Anterior cingulate cortex (tissue), 58 donors: Measurements from ENCODE around the gene ANKS4B.
A peak's percentile ranks its signal among the peaks of the same experiment; 100 is the strongest.
"Not testable (repeated sequence)": the region's sequence is repeated elsewhere in the genome, so short reads cannot be mapped to it uniquely, and the experiment has no call there.

Experiments
- DNase-seq, 58 donors: peaks; one replicate each; lab custom pipeline; 2025; lab: John Stamatoyannopoulos, UW

The ANKS4B gene

DNA sequence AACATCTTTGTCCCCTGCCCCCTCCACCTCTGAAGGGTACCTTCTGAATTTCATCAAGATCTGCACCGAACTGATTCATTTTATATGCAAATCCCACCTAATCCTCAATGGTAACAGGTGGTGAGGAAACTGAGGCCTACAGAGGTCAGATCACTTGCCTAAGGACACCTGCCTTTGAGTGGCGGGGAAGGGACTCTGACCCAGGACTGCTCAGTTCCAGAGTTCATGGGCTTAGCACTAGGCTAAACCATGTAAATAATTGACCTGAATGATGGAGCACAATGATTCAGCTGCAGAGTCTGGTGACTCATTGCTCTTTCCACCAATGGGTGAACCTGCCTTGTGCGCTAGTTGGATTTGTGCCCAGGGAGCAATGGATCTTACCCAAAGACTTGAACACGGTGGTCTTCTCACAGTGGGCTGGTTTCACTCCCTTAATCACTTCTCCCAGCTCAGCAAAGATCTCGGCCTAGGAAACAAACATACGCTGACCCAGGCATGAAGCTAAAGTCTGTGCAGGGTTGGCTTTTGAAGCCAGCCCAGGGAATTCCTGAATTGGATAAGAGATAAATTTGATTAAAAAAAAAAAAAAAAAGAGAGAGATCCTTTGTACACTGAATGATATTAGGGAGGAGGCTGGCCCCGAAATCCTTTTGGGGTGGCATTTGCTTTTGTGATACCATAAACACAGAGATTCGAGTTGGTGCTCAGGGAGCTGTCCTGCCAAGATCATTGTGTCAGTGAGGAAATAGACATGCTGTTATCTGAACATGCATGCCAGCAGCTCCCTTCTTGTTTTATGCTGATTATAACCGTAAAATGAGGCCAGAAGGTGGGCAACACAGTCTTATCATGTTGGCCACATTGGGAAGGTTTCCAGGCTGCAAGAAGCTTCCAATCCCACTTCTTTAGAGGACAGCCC, 27.6 kb downstream of the ANKS4B start:
- DNase-seq: no peak

DNA sequence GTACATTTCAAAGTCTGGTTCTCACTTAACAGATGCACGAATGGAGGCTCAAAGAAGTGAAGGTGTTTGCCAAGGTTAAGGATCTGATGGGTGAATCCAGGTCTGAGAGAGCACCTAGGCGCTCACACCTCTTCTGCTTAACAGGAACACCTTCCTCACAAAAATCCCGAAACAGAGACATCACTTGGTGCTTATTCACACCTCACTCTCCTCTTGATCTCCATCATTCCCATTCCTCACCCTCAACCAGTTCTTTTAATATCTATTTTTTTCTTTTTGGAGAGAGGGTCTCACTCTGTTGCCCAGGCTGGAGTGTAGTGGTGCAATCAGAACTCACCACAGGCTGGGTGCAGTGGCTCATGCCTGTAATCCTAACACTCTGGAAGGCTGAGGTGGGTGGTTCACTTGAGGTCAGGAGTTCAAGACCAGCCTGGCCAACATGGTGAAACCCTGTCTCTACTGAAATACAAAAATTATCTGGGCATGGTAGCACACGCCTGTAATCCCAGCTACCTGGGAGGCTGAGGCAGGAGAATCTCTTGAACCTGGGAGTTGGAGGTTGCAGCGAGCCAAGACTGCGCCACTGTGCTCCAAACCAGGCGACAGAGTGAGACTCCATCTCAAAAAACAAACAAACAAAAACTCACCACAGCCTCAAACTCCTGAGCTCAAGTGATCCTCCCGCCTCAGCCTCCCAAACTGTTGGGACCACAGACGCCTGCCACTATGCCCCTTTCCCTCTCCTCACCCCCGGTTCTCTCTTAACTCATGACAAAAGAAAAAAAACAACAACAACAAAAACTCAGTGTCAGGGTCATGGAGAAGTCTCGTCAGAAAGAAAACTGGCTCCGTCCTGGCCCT, 29.5 kb downstream of the ANKS4B start:
- DNase-seq: no peak

DNA sequence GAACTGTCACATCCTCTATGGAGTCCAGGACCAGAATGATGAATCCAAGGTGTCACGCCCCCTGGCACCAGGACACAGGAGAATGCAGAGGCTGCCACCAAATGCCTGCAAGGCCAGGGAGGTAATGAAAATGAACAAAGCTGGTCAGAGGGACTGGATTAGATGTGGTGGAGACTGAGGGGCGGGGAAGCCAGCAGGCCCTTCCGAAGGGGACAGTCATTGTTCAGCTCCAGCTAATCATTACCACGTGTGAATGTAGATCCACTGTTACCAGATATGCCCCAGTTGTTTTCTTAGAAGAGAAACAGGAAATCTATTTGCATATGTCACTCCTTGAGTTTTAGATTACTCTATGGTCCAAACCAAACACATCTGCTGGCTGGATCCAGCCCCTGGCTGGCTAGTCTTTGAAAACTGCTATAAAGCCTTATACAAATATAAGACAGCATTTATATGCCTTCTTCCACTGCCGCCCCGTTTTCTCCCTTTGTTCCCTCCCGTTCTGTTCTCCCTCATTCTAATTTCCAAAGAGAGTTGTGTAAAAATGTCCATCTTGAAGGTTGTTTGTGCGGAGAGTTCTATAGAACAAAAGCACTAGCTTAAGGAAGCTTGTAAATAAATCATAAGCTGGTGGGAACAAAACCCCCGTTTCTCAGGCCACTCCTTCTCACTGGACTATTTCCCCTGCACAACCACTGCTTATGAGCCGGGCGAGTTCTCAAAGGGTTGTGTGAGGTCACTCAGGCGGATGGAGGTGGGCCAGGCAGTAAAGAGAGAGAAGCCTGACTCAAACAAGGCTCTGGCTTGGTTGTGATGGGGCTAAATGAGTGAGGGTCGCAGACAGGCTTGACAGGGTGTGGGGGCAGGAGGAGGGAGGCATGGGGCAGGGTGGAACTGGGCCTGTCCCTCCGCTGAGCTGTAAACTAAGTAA, 30.4 kb downstream of the ANKS4B start:
- no peak for DNase-seq

DNA sequence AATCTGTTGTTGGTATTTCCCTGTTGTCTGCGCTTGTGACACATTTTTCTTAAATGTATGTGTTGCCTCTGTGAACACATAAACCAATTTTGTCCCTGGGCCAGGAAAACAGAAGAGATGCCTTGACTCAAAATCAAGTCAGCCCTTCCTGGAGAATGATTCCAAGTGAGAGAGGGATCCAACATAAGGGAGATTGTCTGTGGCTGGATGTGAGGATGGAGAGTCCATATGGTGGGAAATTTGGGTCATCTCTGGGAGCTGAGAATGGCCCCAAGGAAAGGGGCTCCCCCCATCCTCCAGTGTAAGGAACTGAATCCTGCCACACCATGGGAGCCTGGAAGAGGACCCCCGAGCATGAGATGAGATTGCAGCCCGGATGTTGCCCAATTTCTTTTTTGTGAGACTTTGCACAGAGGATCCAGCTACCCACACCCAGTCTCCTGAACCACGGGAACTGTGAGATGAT, 31.1 kb downstream of the ANKS4B start:
- peak in 4 of 58 donors; percentile 4 to 45 (median 22) for DNase-seq

DNA sequence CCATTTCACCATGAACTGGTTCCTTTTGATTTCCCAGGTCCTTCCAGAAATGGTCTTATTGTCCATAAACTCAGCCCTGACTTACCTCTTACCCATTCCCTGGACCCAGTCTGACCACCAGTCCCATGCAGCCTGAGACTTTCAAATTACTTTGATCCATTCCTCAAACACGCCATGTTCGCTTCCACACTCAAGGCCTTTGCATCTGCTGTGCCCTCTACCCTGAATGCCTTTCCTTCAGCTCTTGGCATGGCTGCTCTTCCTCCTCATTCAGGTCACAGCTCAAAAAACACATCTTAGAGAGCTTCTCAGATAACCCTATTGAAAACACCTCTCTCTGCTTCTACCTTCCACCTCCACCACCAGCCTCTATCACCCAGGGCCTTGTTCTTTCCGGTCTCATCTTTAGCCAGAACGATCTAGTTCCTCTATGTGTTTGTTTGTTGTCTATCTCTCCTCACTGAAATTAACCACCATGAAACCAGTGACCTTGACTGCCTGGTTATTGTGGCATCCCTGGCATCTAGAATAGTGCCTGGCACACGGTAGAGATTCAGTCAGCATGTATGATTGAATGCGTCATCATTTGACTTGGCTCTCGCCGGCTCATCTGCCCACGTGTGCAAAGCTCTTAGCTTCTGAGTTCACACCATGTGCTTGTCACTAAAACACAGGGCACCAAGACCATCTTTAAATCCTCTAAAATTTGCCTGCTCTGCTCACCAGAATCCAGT, 31.8 kb downstream of the ANKS4B start:
- peak in 11 of 58 donors; percentile 4 to 30 (median 13) for DNase-seq

DNA sequence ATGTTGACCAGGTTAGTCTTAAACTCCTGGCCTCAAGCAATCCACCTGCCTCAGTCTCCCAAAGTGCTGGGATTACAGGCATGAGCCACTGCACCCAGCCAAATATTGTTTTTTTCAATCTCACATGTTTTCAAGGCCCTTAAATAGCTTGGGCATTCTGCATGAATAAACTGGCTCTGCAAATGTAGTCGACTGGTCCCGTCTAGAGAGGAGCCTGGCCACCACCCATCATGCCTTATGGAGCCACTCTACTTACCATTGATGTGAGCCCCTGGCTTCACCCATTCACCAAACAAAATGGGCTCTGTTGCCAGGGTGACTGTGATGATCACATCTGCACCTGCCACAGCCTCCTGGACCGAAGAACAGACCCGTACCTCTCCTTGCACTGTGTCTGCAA, 33.8 kb downstream of the ANKS4B start:
- no peak for DNase-seq

DNA sequence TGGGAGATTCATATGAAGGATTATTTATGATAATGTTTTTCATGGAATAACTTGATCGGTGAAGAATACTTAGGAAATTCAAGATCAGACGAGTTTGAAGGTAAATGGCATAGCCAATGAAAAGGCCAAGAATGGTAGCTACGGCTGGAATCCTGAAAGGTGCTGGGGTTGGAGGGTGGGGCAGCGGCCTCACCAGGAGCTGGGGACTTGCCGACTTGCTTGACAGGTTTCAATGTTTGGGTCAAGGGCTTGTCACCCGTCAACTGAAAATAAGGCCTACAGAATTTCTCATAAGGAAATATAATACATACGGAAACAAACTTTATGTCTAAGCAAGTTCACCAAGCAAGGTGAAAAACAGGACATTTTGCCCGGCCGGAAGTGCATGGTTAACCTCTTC, 34.7 kb downstream of the ANKS4B start:
- no peak for DNase-seq

DNA sequence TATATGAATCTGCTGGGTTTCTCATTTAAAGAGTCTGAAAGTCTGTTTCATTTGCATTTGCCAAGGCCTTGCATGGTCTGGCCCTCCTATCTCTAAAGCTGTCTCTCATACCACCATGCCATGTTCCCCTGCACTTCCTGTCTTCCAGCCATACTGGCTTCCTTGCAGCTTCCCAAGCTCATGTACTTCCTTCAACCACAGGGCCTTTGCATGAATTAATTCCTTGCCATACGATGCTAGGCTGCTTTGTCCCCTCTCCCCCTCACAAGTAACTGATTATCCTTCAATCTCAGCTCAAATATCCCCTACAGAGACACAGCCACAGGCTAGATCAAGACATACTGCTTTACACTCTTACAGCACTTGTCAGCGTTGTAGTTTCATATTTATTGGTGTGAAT, 38.8 kb downstream of the ANKS4B start:
- no peak for DNase-seq

DNA sequence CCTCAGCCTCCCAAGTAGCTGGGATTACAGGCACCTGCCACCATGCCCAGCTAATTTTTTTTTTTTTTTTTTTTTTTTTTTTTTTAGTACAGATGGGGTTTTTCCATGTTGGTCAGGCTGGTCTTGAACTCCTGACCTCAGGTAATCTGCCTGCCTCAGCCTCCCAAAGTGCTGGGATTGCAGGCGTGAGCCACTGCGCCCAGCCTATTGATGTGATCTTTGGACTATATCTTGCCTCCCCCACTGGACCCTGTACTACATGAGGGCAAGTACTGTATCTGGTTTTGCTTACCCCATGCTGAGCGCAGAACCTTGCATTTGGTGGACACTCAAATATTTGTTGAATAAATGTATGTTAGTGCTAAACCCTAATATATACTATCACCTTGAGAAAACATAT, 39.3 kb downstream of the ANKS4B start:
- not testable (repeated sequence) for DNase-seq

DNA sequence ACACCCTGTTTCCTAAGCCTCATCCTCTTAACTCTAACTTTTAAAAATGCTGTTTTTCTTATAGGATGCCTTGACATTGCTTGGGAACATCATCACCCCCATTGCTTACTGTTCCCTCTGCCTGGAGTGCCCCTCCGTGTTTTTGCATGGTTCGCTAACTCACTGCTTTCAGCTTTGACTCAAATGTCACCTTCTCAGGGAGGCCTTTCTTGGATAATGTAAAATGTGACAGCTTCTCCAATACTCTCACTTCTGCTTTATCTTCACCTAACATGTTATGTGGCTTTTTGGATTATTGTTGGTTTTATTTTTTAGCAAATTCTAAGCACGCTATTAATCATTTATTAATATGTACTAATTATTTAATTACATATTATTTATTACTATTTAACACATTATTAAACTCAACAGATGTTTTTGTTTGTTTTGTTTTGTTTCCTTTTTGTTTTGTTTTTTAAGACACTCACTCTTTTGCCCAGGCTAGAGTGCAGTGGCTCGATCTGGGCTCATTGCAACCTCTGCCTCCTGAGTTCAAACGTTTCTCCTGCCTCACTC, 40.8 kb downstream of the ANKS4B start:
- no peak for DNase-seq

DNA sequence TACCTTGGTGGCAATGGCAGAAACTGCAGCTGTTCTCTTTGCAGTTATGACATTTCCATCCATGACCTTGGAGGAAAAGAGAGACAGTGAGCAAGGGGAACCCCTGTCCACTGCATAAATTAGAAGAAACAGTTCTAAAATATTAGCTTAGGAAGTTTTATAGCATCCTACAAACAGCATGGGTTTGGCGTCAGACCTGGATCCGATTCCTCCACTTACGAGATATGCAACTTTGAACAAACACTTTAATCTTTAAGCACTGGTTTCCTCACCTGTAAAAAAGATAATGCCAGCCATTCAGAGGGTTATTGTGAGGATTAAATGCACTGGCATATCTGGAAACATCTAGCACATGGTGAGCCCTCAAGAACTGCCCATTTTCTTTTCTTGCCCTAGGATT, 42.0 kb downstream of the ANKS4B start:
- DNase-seq: no peak

DNA sequence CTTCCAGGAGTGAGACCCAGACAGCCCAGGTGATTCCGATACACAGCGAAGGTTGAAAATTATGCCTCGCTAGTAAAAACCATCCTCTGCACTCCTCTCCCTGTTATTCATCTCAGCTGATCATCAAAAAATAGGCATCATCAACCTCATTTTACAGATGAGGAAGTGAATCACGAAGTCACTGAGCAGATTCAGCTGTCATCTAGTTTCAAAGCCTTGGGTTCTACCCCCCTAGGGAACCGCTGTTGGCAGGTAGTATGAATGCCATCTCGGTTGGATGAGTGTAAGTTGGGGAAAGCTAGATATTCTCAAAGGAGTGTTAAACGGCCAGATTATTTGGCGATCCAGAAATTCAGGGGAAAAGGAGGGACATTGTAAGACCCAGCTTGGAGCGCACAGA, 42.6 kb downstream of the ANKS4B start:
- no peak for DNase-seq

DNA sequence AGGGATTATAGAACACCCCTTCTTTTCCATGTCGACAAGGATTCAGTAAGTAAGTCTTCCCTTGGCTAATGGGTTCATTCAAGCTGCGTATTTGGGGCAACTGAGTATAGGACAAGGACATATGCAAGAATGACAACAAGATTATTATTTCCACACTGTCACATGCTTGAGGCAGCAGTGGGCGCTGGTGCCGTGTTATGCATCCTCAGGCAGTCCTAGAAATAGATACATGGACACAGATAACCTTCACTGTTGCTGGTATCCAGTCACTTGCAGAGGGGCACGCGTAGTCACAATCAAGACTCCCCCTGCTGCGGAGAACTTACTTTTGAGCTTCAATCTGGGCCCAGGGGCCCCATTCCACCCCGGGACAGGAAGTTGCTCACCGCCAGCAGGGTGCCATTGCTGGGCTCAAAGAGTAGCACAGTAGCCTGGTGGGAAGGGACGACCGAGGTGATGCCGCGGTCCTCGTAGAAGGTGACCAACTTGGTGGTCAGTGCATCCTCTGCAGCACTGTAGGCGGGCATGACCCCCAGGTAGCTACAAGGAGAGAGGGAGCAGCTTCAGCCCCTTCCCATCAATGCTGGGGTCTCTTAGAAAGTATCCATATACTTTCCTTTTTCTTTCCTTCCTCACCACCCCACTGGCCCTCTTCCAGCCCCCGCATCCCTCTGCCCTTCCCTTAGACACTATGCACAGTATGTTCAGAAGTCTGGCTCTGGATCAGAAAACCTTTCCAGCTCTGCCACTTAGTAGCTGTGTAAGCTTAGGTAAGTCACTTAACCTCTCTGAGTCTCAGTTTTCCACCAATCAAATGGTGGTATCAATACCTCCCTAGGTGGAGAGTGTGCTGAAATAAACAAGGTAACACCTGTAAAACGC, 43.8 kb downstream of the ANKS4B start:
- DNase-seq: peak in 1 of 58 donors; percentile 19

DNA sequence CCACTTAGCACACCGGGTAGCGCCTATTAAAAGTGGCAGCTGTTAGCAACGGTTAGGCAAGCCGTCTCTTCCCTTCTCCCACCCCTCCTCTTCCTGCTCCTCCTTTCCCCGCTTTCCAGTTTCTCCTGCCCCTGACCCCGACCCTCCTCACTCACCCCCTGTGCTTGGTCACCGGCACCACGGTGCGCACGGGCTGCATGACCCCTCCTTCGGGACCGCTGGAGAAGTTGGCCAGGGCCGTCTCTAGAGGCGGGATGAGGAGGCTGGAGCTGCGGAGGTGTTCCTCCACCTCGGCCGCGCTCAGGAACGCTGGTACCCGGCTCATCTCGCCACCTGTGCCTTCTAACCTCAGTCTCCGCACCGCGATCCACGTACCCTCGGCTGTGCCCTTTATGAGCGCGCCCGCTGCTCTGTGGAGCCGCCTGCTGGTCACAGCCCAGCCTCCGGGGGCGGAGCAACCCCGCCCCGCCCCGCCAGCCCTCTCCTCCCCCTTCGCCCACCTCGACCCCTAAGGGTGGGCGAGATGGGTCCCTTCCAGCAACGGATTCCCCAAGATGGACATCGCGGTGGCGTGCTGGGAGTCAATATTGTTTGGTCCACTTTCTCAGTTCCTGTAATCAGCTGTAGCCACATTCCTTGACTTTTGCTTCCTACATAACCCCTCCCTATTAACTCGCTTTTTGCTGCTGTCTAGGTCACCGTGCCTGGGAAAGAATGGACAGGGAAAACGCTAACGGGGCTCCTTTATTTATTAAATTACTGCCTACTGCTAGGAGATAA, 44.6 kb downstream of the ANKS4B start, which contains the start of gene CRYM:
TSS of gene CRYM (minus strand) at position 364 of the 780 bp plus-strand sequence. CDS start at position 325, 39 bp downstream.
- peak in 24 of 58 donors; percentile 4 to 50 (median 19) for DNase-seq

DNA sequence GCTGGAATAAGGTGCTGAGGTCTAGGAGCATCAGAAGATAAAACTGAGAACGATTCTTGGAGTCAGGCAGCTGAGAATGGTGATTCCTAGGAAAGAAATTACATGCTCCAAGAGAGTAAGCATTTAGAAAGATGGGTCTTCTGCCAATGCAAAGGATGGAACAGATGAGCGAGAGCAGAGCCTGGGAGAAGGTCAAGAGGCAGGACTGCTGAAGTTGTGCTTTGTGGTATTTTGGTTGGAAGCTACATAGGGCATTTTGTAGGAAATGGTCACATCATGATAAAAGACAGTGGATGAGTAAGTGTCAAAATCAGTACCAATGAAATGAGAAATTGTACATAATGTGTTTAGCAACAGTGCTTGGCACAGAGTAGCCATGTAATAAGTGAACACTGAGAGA, 46.0 kb downstream of the ANKS4B start:
- DNase-seq: no peak

DNA sequence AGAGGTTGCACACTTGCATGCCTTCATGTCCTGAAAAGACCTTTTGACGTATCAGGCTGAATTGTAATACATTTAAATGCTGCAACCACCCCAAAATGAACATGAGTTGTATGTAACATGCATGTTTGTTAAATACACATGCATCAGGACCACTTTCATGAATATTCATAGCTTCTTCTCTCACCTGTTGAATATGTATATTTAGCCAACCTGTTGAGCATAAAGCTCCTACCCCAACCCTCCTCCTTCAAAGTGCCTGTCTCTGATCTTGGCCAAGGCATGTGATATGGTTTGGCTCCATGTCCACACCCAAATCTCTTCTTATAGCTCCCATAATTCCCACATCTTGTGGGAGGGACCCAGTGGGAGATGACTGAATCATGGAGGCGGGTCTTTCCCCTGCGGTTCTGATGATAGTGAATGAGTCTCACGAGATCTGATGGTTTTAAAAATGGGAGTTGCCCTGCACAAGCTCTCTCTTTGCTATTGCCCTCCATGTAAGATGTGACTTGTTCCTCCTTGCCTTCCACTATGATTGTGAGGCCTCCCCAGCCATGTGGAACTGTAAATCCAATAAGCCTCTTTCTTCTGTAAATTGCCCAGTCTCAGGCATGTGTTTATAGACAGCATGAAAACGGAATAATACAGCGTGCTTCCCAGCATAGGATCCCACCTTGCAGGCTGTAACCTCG, 48.3 kb downstream of the ANKS4B start:
- no peak for DNase-seq
